GM19372 (cell line): Measurements from ENCODE around the gene MAPK8IP3.
"Not testable (repeated sequence)": the region's sequence is repeated elsewhere in the genome, so short reads cannot be mapped to it uniquely, and the experiment has no call there.

Experiments
- ATAC-seq: cut with Tn5 transposase; IDR thresholded peaks from one replicate; pipeline ENCODE4 v1.9.1; 2021; ENCODE audit warnings: mild to moderate bottlenecking, low read depth, moderate library complexity; ENCODE audit not compliant: unreplicated experiment

MAPK8IP3 gene

DNA sequence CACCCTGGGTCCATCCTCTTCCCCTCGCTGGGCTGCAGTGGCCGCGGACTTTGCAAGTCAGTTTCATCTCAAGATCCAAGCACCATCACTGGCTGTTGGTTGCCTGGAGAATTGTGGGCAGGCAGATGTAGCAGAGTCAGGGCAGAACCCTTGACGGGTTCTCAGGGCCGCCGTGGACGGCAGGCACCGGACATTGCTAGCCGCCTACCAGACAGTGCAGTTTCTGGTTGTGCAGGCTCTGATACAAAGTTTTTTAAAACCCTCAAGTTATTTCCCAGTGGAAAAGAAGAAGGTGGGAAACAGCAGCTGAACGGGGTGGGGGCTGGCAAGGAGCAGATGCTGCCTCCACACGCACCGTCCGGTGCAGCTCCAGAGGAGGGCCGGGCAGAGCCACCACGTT lies 3.4 kb downstream of the MAPK8IP3 start:
- ATAC-seq: no peak

DNA sequence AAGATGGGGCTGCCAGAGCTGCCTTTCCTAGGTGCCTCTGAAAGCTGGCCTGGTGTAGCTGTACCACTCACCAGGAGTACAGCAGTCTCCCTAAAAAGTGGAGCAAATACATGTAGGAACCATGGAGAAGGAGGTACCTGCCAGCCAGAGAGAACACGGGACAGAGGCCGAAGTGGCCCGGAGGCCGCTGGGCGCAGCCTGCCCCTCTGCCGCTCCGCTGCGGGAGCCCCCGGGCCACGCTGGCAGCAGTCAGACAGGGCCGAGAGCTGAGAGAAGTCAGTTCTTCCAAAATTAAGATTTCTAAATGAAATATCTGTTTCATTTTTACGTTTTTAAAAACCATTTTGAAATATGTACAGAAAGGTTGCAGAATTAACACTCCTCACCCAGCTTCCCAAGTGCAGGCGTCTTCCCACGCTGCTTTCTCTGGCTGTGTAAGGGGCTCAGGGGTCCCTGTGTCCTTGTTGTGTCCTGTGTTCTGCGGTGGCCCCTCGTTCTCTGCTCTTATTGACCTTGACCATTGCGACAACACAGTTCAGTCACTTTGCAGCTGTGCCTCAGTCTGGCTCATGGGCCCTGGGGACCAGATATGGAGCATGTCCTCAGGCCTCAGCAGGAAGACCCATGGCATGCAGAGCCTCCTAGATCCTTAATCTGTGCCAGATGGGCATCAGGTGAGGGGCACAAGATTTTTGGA lies 5.0 kb downstream of the MAPK8IP3 start:
- no peak for ATAC-seq

DNA sequence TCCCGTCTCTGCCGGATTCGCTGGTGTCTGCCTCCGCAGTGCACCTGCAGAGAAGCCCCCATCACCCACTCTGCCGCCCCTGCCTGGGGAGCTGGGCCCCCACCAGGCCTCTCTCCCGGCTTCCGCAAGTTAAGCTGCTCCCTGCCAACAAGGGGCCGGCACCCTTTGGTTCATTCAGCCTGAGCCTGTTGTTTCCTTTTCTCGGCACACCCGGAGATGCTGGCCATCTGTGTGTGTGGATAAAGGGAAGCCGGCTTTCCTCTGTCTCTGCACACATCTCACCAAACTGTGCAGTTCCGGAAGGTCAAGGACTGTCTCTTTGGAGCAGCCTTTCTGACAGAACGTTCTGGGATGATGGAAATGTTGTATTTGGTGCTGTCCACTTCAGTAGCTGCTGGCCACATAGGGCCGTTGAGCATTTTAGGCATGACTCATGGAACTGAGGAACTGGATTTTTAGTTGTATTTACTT lies 6.8 kb downstream of the MAPK8IP3 start:
- no peak for ATAC-seq

DNA sequence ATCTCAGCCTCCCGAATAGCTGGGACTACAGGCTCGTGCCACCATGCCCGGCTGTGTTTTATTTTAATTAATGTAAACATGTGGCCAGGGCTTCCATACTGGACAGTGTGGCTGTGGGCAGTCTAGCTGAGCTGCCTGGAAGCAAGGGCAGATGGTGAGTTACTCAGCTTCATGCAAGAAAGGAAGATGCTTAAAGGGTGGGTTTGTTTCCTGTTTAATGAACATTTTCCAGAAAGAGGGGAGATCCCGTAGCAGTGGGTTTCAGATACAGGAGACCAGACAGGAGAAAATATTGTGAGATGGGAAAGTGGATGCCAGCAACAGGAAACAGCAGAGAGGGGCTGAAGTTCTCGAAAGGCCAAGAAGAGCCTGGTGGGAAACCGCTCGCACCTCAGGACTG lies 7.3 kb downstream of the MAPK8IP3 start:
- ATAC-seq: no peak

DNA sequence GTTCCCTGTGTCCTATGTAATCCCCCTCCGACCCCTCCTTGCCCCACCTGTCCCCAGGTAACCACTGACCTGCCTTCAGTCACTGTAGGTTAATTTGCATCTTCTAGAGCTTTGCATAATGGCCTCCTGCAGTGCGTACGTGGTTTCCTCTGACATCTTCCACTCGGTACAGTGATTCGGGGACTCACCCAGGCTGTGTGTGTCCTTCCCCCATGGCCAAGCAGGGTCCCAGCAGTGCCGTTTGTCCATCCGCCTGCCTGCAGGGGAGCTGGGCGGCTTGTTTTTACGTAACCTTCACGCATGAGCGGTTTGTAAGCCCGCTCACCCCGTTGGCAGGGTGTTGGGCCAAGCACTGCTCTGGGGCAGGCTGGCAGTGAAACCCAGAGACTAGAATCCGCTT lies 7.9 kb downstream of the MAPK8IP3 start:
- ATAC-seq: no peak

DNA sequence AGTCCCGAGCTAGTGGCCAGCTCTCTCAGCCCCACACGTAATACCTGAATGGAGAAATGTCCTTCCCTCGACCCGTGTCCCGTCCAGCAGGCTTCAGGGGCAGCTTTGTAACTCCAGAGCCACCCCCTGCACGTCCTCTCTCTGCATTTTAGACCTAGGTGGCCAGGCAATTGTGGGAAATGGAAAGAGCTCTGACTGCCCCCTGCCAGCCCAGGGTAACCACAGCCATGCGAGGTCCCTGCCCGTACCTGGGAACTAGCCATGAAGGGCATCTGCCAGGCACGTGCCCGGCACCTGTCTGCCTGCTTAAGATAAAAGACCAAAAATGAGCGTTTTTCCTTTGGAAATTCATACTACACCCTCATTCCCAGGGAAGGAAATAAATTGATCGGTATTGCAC lies 9.2 kb downstream of the MAPK8IP3 start:
- no peak for ATAC-seq

DNA sequence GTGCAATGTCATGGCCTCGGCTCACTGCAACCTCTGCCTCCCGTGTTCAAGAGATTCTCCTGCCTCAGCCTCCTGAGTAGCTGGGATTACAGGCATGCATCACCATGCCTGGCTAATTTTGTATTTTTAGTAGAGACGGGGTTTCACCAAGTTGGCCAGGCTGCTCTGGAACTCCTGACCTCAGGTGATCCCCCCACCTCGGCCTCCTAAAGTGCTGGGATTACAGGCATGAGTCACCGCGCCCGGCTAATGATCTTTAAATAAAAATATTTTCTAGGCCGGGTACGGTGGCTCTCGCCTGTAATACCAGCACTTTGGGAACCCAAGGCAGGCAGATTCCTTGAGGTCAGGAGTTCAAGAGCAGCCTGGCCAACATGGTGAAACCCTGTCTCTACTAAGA lies 12.2 kb downstream of the MAPK8IP3 start:
- not testable (repeated sequence) for ATAC-seq

DNA sequence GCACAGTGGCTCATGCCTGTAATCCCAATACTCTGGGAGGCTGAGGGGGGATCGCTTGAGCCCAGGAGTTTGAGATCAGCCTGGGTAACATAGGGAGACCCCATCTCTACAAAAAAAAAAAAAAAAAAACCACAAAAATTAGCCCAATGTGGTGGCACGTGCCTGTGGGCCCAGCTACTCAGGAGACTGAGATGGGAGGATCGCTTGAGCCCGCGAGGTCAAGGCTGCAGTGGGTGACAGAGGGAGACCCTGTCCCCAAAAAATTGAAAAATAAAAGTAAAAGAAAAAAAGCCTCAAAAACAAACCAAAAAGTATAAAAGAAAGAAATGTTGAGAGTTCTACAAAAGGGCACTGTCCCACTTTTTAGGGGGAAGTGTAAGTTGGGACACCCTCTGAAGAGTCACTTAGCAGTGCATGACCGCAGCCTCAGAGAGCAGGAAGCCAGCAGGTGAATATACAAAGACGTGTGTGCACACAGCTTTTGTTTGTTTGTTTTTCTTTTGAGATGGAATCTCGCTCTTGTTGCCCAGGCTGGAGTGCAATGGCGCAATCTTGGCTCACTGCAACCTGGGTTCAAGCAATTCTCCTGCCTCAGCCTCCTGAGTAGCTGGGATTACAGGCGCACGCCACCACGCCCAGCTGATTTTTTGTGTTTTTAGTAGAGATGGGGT lies 13.7 kb downstream of the MAPK8IP3 start:
- ATAC-seq: not testable (repeated sequence)

DNA sequence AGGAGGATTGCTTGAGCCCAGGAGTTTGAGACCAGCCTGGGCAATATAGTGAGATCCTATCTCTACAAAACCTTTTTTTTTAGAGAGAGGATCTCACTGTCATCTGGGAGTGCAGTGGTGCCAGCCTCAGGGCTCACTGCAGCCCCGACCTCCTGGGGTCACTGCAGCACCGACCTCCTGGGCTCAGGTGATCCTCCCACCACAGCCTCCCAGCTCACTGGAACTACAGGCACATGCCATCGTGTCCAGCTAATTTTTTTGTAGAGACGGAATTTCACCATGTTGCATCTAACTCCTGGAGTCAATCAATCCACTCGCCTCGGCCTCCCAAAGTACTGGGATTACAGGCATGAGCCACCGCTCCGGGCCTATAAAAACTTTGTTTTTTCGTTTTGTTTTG lies 15.4 kb downstream of the MAPK8IP3 start:
- ATAC-seq: no peak

DNA sequence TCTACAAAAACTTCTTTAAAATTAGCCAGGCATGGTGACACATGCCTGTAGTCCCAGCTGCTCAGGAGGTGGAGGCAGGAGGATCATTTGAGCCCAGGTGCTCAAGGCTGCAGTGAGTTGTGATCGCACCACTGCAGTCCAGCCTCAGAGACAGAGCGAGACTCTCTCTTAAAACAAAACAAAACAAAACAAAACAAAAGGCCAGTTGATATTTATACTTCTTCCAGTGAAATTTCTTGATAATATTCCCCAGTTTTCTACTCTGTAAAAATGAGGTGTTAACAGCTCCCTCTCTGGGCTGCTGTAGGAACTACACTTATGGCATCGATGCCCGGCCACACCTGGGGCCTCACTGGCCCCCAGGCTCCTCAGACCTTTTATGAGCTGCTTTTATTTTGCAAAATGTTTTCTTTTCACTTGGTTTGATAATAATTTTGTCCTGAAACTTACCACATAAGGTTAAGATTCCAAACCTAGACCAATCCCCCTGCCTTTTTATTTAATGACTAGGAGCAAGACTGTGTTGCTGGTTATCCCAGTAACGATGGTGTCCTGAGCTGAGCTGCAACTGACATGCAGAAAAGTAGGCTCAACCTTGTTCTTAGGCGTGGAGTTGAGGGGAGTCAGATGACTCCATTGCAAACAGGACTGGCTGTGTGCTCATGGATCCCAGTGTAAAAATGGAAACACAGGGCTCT lies 17.6 kb downstream of the MAPK8IP3 start:
- ATAC-seq: no peak

DNA sequence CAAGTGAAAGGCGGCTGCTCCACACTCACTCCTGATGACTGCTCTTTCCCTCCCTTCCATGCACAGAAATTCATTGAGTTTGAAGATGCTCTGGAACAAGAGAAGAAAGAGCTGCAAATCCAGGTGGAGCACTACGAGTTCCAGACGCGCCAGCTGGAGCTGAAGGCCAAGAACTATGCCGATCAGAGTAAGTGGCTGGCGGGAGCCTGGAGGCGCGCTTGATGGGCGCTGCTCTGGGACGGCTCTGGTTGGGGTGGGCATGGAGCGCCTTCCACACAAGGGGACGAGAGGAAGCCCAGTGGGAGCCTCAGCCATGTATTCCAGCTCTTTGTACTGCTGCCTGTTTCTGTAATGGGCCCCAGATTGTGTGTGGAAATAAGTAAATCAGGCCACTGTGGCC lies 18.5 kb downstream of the MAPK8IP3 start:
- no peak for ATAC-seq

DNA sequence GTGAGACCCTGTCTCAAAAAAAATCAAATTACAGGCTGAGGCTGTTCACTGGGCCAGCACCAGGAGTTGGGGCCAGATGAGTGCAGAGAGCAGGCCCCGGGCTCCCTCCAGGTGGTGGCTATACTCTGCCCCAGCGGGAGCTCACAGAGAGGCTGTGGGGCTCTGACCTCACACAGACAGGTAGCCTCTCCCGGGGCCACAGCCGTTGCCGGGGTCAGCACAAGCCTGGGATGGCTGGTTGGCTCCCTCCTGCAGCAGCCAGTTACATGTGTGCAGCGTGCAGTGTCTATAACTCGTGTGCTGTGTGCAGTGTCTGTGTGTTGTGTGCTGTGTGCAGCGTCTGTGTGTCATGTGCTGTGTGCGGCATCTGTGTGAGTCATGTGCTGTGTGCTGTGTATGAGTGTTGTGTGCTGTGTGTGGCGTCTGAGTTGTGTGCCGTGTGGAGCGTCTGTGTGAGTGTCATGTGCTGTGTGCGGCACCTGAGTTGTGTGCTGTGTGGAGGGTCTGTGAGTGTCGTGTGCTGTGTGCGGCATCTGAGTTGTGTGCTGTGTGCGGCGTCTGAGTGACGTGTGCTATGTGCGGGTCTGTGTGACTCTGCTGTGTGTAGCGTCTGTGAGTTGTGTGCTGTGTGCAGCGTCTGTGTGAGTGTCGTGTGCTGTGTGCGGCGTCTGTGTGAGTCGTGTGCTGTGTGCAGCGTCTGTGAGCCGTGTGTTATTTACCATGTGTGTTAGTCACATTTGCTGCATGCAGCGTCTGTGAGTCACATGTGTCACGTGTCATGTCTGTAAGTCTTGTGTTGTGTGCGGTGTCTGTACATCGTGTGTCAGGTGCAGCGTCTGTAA lies 20.9 kb downstream of the MAPK8IP3 start:
- no peak for ATAC-seq

DNA sequence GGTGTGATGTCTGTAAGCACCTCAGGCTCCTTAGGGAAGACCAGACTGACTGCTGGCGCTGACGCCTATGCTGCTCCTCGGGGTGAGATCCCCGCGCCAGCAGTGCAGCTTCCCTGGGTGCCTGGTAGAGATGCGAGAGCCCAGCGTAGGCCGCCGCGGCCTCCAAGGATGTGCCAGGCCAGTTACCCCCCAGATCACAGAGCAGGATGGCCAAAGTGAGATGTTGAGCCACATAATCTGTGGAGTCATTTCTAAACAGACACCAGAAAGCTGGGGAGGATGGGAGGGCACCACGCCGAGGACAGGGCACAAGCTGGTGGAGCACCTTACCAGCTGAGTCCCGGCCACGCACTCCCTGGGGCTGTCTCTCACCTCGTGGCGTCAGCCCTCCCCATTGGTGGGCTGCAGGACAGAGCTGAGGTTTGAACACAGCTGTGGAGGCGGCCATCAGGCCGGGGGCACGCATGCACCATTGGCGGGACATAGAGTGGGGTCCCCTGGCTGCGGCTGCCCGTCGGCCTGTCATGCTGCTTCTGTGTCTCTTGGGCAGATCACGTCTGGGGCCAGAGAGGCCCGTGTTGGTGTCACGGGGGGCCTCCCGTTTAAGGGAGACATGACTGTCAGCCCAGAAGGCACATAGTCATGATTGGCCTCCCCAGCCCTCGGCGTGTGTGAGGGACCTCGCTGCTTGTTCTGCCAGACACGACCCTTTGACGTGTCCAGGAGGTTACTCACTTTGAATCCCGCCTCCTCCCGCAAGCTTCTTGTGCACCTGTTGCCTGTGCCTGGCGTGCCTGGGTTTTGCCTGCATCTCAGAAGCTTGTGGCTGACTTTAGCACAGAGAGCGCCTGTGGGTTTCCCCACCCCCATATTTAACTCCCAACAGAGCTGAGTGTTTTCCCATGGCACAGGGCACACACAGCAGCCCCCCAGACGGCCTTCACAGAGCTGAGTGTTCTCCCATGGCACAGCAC lies 21.9 kb downstream of the MAPK8IP3 start:
- ATAC-seq: no peak

DNA sequence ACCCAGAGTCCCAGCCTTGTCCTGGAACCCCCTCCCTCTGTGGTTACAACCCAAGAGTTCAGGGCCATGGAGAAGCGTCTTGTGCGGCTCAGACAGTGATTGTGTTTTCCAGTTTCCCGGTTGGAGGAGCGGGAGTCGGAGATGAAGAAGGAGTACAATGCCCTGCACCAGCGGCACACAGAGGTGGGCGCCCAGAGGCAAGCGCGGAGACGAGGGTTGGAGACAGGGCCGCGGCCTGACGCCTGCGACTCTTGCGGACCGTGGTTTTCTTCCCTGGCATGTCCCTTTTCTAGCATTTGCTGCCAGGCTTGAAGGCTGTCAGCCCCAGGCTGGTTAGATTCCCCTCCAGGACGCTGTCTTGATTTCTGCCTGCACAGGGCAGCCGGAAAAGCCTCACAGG lies 23.0 kb downstream of the MAPK8IP3 start:
- ATAC-seq: no peak

DNA sequence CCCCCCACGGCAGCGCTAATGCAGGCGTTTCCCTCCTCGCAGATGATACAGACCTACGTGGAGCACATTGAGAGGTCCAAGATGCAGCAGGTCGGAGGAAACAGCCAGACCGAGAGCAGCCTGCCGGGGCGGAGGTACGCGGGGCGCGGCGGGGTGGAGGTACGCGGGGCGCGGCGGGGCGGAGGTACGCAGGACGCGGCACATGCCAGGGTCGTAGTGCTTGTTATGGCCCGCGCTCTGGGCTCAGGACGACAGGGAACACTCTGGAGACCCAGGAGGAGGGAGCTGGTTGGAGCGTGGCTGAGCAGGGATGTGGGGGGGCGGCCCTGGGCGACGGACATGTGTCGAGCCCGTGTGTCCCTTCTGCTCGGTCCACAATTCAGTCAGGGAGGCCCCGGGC lies 23.4 kb downstream of the MAPK8IP3 start:
- no peak for ATAC-seq

DNA sequence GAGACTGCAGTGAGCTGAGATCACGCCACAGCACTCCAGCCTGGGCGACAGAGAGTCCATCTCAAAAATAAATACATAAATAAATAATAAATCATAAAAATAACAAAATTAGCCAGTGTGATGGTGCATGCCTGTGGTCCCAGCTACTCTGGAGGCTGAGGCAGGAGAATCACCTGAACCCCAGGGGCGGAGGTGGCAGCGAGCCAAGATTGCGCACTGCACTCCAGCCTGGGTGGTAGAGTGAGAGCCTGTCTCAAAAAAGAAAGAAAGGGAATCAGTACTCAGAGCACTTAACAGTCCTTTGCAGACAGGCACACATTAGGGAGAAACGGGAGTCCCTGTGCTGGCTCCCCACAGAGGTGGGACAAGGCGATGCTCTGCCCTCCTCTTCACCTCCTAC lies 25.1 kb downstream of the MAPK8IP3 start:
- no peak for ATAC-seq

DNA sequence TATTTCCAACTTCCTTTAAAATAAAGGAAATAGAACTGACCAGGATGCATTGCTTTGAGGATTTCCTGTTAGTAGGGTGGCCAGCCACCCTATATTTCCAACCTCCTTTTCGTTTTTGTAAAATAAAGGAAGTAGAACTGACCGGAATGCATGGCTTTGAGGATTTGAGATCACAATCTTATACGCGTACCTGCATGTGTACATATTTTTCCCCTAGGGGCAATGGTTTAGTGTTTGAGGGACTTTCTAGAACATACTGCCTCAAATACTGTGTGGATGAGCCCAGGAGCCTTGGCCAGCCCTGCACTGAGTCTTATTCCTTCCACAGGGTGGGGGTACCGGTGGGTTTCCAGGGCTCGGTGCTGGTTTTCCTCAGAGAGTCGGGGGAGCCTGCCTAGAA lies 25.6 kb downstream of the MAPK8IP3 start:
- ATAC-seq: no peak

DNA sequence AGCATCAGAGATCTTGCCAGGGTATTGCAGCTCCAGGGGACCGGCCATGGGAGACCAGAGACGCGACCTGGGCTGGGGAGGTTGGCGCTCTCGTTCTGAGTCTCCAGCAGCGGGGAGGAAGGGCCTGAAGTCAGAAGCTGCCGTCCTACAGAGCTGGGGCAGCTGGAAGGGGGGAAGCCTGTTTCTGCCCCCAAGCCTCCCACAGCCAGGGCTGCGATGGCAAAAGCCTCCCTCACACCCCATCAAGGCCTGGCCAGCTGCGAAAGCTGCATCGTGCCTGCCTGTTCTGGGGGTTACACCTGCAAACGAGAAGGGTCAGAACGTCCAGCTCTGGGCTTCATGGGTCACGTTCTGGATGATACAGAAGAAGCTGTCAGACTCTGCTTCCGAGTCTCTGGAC lies 26.1 kb downstream of the MAPK8IP3 start:
- ATAC-seq: no peak

DNA sequence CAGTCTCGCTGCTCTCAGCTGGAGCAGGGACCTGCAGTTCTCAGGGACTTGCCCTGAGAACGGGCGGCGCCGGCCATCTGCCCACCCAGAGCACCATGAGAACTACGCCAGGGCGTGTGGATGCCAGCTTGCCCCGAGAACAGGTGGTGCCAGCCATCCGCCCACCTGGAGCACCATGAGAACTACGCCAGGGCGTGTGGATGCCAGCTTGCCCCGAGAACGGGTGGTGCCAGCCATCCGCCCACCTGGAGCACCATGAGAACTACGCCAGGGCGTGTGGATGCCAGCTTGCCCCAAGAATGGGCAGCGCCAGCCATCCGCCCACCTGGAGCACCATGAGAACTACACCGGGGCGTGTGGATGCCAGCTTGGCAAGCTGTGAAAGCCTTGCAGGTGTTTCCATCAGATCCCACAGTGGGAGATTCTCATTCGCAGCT lies 26.6 kb downstream of the MAPK8IP3 start:
- not testable (repeated sequence) for ATAC-seq

DNA sequence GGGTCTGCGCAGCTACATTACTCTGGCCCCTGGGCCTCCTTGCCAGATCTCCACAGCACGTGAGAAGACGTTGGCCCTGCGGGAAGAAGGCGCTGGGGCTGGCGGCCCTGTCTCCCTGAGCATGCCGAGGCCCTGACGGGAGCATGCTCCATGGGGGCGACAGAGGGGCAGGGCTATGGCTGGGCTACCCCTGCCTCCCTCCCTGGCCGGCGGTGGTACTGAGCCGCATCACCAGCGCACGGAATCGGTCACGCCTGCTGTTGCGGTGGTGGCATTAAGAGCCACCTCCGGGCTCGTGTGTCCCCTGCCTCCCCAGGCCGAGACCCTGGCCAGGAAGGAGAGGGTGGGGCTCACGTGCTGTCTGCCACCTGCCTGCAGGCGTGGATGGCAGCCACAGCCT lies 28.1 kb downstream of the MAPK8IP3 start:
- no peak for ATAC-seq
